Kasumi-1 (cell line): ENCODE measurements around the gene TUBGCP6.

Experiments used
- DNase-seq, 2 experiments: peaks; one replicate each; lab custom pipeline; 2025; lab: John Stamatoyannopoulos, UW

Gene TUBGCP6

DNA sequence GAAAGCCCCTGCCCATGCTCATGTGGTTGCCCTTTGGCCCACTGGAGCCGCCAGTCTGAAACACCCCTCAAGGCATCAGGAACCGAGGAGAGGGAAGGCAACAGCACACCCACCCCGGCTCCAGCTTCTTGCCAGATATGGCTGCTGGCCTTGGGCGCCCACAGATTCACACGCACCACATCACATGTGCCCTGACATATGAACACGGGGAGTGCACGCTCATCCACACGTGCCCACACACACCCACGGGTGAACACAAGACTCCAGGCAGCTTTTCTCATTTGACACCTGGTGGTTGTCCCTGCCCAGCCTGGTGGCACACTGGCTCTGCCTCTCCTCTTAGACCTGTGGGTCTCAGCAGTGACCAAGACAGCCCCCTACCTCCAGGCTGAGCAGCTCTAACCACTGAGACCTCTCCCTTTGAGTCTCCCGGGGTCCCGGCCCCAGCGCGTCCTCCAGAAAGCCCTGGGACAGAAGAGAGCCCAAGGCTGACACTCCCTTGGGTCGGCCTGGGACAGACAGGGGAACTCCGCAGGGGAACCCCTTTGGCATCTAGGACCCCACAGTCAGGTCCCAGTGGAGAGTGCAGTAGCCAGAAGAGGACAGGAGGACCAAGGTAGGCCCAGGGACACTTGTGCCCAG lies 19.4 kb upstream of the TUBGCP6 start:
- DNase-seq: no peak

DNA sequence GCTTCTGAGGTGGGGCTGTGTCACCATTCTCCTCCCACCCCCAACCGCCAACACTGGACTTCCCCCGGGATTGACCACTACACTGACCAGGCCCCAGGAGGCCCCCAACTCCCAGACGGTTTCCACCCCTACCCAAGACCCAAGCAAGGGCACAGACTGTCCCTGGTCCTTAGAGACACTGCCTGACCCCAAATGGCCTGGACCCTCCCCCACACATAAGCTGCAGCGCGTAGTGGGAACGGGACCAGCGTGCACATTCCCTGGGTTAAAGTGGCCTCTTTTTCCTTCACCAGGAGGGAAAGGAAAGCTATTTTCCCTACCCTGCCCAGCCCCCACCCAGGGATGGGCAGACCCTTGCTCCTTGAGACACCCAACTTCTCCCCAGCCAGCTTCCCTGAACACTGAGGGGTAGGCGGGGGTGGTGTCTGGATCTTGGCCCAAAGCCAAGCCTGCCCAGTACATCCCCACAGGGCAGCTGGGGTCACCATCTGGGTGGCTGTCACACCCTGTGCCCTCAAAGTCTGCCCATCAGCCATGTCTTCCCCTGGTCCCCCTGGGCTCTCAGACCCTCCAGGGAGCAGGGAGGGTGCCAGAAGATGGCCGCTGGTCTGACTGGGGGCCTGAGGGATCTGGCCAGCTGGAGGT lies 18.3 kb upstream of the TUBGCP6 start:
- DNase-seq: no peak

DNA sequence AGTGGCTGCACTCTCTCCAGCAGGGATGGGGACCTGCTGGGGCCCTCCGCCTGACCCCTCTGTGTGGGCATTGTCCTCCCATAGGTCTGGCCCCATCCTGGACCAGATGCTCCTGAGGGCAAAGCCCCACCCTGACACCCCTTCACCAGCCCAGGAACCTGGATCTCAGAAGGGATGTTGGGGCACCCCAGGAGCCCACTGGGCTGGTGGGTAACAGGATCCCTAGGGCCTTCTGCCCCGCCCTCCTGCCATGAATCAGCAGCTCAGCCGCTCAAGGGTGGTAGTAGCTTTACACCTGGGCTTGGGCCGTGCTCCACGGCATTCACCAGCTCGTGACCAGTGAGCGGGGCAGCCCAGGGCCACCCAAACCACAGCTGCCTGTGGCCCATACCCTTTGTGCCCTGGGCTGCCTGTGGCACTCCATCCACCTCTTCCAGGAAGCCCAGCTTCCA lies 17.7 kb upstream of the TUBGCP6 start:
- no peak for DNase-seq

DNA sequence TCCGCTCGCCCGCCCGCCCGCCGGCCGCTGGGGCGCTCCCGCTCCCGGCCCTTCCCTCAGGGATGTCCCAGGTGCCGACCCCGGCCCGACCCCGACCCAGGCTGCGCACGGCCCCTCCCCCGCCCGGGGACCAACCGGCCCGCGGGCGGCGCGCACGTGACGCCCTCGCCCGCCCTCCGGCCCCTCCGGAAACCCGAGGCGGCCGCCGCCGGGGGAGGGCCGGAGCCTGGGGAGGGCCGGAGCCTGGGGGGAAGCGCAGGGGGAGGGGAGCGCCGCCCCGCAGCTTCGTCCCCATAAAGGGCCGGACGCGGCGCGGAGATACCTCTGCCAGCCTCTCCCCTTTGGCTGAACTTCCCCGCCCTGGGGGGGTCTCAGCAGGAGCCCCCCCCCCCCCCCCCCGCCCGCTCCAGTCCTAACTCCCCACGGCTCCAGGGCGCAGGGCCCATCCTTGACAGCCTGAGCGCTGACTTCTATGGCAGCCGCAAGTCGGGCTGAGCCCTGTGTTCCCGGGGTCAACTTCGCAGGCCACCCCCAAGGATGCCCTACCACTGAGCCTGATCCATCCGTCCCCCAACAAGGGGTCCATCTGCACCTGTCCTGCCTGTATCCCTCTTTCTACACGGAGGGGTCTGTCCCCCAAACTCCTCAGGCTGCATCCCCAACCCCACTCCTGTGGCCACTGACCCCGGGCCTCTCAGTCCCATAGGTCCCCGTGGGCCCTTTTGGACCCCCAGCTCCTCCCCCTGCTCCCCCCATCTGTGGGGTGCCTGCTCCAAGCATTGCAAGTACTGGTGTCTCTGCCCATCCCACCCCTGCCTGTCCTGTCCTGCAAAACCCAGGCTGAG lies 17.0 kb upstream of the TUBGCP6 start, which contains the start of gene MAPK12:
Gene MAPK12, minus strand, starts transcription at position 69 of the 845 bp plus-strand sequence. CDS start 174 bp downstream, outside the sequence.
- peak; percentile 20 to 22 for DNase-seq

DNA sequence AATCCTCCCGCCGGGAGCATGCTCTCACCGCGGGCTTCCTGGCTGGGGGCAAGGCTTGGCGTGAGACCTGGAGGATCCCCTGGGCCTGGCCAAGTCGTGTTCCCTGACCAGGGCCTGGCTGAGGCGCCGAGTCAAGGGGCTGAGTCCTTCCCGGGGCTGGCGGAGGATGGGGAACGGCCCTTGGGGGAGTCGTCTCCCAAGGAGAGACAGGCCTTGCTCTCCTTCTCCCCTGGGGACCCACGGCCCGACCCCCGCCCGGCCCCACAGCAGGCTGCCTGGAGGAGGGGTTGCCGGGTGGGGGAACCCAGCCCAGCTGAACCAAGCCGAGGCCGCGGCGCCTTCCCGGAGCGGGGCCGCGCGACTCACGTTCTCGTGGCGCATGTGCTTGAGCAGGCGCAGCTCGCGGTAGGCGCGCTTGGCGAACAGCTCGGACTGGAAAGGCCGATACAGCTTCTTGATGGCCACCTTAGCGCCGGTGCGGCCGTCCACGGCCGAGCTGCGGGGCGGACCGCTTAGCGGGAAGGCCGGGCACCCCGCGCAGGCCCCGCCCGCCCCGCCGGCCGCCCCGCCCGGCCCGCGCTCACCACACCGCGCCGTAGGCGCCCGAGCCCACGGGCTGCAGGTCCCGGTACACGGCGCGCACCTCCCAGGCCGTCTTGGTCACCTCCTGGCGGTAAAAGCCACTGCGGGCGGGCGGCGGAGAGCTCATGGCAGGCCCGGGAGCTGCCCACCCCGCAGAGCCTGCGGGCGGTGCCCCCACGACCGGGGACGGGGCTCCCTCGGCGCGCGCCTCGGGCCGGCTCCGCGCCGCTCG lies 16.2 kb upstream of the TUBGCP6 start:
- DNase-seq: peak; percentile 29 to 40

DNA sequence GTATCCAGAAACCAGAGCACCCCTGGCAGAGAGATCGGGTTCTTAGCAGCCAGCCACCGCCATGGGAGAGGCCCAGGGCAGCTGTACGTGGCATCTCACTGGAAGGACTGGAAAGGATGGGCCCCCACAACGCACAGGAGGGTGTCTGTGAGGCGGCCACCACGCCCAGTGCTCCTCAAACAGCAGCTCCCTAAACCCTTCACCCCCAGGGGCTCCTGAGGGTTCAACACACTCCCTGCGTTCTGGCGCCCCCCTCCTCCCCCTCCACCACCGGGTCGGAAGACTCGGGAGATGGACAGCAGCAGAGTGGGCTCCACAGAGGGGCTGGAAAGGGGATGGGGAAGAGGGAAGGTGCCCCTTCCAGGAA lies 15.6 kb upstream of the TUBGCP6 start:
- DNase-seq: no peak

DNA sequence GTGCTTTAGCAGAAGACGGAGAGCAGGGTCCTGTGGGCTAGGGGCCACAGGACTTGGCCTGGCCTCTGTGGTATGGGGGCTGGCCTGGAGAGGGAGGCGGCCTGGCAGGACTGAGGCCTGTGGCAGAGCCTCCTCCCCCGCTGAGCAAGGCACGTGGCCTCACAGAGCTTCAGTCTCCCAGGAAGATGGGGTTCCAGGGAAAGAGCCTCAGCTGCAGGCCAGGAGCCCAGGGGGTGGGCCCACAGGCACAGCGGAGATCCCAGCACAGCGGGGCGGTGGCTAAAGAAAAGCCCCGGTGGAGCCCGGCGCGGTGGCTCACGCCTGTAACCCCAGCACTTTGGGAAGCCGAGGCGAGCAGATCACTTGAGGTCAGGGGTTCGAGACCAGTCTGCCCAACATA lies 14.5 kb upstream of the TUBGCP6 start:
- DNase-seq: no peak

DNA sequence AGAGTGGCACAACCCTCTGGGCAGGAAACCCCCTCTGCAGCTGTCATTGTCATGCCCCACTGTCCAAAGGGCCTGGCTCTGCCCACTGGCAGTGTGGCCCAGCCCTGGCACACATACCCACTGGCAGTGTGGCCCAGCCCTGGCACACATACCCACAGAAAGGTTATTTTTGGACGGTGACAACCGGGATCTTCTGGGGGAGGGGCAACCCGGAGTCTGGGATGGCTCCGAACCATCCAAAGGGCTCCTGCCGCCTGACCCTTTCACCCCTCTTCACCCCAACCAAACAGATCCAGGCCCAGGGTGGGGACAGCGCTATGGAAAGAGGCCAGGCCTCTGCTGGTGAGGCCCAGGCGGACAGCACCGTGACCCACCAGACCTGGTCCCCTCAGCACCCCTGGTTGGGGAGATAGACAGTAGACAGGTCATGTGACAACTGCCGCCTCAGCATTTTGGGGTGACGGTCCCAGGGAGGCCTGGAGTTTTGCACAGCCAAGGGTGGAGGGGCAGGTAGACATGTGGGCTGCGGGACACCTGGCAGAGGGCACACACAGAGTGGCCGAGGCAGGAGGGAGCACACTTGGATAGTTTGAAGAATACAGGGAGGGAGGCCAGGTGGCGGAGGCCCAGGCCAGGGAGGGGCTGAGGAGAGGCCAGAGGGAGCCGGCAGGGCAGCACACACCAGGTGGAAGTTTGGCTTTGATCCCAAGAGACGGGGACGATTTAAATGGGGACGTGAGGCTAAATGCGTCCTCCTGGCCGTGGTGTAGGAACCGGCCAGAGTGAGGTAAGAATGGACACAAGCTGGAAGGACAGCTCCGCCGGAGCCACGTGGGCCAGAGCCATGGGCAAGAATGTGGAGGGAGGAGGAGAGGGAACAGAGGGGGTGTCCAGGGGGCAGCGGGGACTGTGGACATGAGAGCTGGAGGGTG lies 13.8 kb upstream of the TUBGCP6 start:
- no peak for DNase-seq

DNA sequence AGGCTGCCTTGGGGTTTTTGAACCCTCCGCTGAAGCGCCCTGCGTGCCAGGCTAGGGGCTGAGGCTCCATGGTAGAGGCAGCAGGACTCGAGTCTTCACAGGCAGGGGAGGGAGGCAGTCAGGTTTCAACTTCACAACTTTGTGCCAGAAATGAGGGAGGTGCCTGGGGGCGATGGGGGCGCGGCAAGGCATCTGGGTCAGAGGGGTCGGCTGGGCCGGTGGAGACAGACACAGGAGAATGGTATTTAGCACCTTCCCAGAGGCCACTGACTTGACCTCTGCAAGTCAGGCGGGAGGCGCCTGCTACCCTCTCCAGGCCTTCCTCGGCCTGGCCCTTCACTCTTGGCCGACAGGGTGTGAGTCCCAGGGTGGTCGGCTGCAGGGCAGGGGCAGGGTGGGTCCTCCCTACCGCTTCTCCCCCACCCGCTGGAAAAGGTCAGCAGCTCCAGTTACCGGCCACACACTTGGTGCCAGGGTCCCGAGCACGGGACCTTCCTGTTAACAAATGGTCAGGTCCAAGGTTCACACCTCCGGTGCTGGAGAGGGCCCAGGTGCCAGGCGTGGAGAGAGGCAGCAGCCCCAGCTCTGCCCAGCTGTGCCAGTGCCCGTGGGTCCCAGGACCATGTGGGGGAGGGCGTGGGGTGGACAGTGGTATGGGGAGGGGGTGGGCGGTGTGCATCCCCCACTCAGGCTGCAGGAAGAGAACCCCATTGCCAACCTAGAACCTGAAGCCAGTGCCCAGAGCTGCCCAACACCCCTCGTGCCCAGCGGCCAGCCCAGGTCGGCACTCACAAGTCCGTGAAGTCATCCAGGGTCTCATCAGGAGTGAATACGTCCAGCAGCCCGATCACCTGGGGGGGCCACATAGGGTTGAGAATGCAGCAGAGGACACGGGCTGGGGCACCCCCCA lies 12.9 kb upstream of the TUBGCP6 start:
- DNase-seq: no peak

DNA sequence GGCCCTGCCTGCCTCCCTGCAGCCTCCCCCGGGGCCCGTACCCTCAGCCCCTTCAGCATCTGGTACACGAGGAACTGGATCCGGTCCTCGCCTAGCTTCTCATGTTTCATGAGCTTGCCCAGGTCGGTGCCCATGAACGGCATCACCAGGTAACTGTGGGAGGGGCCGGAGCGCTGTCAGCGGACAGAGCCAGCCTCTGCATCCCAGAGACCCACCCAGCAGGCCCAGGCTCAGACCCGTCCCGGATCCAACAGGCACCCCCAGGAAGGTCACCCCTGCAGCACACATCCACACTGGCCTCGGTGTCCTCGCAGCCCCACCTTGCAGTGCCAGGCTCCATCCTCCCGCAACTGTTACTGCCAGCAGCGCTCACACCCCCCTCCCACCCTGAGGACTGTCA lies 12.2 kb upstream of the TUBGCP6 start:
- DNase-seq: no peak

DNA sequence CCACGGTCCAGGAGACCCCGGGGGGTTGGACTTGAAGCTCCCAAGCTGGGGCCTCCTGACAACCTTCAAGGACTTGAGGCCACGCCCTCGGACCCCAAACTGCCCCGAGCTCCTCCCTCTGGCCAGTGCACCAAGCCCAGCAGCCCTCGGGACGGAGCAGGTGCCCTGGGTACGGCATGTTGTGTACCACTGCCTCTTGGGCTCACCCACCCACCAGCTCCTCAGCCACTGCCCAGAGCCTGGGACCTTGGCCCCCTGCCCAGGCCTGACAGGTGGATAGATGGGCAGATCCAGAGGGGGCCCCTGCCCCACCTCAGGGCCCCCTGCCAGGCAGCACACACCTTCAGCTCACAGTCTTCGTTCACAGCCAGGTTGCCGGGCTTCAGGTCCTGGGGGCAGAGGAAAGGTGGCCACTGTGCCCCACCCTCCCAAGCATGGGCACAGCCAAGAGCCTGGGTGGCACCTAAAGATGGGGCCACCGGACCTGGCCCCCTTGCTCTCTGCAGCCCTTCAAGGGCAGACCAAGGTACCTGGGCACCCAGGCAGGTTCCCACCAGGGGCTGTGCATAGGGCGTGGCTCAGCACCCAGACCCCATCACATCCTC lies 11.5 kb upstream of the TUBGCP6 start:
- DNase-seq: no peak

DNA sequence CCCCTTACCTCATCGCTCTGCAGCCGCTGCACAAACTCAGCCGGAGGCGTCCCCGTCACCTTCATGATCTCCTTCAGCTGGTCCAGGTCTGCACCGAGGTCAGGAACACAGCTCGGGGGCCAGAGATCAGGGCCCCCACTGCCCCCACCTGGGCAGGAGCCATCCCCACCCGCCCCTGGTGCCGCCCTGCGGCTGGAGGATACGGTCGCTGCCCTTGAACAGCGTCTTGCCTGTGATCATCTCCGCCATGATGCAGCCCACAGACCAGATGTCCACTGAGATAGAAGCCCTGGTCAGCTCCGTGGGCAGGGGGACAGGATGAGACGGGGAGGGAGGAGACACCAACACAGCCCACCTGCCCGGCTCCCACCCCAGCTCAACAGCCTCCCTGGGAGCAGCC lies 10.8 kb upstream of the TUBGCP6 start:
- no peak for DNase-seq

DNA sequence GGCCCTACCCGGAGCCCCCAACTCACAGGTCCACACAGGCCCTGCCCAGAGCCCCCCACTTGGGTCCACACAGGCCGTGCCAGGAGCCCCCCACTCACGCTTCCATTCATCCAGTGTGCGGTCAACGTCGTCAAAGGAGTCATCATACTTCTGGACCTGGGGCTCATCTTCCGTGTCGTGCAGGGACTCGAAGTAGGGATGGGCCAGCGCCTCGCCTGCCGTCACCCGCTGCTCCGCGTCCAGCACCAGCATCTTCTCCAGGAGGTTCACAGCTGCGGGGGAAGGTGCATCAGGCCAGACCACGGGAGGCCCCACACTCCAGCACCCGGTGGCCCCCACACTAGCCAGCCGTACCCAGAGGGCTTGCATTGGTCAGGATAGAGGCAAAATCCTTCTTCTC lies 10.3 kb upstream of the TUBGCP6 start:
- DNase-seq: no peak

DNA sequence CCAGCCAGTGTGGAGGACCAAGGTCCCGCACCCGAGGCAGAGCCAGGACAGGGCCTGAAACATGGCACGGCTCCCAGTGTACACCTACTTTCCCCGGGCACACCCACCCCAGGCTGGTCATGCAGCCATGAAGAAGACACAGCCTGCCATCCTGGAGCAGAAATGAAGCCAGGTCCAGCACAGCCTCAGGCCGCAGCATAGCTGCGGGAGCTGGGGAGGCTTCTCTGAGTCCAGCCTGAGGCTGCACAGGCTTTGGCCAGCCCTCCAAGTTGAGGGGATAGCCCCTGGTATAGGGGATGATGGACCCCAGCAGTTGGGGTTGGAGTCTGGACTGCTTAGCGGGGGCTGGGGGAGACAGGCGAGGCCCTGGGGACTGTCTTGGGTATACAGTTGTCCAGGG lies 9.1 kb upstream of the TUBGCP6 start:
- DNase-seq: no peak

DNA sequence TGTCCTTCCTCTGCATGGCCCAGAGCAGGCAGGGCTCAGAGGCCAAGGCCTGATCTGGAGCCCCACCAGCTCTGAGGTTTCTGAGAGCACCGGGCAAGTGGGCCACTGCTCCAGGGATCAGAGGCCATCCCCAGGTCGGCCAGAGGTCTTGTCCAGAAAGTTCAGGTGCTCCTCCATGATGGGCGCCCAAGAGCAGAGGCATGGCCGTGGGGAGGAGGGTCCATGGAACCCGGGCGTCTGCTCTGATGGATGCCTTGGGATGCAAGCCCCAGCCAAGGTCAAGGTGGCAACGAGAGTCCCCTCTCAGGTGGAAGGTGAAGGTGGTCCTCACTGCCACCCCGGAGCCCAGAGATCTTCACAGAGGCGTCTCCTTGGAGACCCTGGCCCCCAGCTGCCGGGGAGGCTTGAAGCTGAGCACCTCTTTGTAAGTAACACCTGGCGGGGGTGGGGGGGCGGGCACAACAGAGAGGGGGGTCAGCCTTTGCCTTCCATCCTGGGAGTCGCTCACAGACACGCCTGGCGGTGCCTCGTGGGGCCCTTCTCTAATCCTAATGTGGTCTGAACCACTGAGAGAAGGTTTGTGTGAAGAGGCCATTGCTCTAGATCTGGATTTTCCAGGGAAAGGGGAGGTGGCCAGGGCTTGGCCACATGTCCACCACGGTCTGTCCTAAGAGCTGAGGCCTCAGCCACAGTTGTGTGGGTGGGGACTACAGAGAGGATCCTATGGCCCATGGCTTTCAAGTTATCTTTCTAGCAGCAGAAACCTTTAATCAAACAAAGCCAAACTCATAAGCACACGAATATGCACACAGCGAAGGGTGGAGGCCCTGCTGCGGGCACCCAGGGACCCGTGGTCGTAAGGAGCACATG lies 8.5 kb upstream of the TUBGCP6 start:
- DNase-seq: no peak

DNA sequence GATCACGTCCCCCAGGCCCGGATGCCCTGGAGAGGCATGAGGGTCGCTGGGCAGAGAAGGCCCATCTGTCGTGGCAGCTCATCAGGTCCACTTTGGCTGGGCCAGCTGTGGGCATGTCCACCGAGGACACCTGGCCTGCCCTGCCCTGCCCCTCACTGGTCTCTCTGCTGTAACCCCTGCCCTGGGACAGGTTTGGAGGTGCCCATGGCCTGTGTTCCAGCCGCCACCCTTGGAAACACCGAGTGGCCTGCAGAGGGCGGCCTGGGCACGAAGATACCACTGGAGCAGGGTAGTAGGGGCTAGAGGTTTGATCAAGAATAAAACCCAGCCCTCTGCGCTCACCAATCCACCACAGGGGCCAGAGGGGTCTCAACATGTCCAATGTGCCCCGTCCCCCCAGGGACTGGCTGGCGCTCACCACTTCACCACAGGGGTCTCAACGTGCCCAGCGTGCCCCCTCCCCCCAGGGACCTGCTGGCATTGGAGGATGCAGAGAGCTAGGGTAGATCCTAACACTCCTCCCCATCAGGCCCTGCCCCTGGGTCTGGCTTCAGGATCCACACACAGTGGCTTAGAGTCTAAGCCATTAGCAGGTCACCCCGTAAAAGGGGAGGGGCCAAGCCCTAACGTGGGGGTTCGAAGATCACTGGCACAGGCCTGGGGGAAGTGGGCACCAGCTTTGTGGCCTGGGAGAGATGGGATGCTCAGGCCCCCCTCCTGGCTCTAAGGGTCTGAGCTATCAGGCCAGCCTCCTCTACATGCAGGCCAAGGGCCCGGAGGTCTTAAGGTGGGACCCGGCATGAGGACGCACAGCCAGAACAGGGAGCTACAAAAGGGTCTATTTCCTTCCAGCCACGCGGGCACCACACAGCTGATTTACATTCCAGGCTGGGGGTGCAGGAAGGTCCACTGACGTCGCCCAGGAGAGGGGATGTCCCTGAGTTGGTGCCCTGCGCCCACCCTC lies 7.5 kb upstream of the TUBGCP6 start:
- peak; percentile 52 to 76 for DNase-seq

DNA sequence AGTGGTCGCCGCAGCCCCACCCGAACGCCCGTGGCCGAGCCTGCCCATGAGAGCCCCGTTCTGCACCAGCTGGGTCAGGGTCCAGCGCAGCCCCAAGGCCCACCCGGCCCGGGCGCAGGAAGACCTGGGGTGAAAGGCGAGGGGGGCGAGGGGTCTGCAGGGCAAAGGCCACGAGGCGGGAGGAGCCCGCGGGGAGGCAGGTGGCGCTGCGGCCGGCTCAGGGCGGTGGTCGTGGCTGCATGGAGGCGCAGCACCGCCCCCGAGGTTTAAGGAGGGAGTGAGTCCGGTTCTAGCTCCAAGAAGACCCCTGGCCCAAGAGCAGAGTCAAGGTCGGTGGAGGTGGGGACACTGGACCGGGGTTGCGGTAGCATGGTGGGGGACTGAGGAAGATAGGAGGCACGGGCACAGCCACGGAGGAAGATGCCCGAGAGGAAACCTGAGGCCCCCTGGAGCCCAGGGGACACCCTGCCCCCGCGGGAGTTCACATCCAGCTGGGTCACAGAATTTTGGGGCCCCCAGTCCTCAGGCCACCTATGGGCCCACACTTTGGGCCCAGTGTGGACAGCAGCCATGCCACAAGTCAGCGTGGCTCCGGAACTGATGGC lies 6.8 kb upstream of the TUBGCP6 start:
- DNase-seq: no peak
